ENCODE measurements around the gene TDP2. TPM values are rescaled to one million over a fixed set of nuclear protein-coding genes. Genes with fewer than 3 reads are reported as not detected.

The TDP2 gene
- total RNA-seq, 4 donors from 2014 or later, result 45.7 to 73.1 (median 49.5) TPM

DNA sequence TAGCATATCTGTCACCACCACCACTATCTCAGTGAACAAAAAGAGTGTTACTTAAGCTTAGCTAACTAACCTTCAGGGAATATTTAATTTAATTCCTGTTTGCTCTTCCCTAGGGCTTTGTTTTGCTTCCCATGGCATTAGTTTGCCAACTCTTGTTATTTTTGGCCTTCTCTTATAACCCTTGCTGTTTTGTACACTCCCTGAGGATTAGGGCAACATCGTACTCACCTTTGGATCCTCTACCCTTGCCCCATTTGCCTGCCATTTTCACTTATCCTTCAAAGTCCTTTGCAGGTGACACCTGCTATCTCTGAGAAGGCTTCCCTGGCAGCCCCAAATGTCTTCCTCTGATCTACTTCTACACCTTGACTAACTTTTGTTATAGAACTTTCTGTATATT lies 23.9 kb upstream of the TDP2 start:
- TF ChIP-seq CTCF (IDR thresholded peaks at IDR 0.05; ENCODE audit: low read depth), result no peak

DNA sequence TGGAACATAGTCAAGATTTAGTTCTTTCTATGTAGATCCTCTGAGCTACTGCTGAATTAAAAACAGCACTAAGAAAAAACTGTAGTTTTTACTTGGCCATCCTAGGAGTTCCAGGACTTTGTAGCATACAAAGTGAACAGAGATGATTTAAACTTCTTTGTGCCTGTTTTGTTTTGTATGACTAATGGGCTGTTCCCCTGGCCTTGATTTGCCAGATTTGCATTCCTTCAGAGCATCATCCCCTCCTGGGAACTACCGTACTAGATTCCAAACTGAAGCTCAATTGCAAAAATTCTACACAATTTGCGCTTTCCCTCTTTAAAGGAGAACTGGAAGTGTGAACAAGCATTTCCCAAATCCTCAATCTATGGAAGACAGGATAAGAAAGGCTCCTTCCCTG lies 23.3 kb upstream of the TDP2 start:
- no peak for TF ChIP-seq CTCF (IDR thresholded peaks at IDR 0.05; ENCODE audit: low read depth)

DNA sequence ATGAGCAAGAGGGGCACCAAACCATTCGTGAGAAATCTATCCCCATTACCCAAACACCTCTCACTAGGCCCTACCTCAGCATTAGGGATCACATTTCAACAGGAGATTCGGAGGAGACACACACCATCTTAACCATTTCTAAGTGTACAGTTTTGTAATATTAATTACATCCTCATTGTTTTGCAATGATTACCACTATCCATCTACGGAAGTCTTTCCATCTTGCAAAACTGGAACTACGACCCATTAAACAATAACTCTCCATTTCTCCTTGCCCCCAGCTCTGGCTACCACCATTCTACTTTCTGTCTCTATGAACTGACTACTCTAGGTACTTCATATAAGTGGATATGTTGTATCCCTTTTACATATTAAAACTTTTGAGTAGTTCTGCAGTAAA lies 20.2 kb upstream of the TDP2 start:
- no peak for TF ChIP-seq CTCF (IDR thresholded peaks at IDR 0.05; ENCODE audit: low read depth)

GRCh38 chr6:24686408-24686807 lies 19.7 kb upstream of the TDP2 start:
- no peak for TF ChIP-seq CTCF (IDR thresholded peaks at IDR 0.05; ENCODE audit: low read depth)

- no peak for TF ChIP-seq CTCF (IDR thresholded peaks at IDR 0.05; ENCODE audit: low read depth)
Observed at GRCh38 chr6:24683297-24684296, 16.9 kb upstream of the TDP2 start.

DNA sequence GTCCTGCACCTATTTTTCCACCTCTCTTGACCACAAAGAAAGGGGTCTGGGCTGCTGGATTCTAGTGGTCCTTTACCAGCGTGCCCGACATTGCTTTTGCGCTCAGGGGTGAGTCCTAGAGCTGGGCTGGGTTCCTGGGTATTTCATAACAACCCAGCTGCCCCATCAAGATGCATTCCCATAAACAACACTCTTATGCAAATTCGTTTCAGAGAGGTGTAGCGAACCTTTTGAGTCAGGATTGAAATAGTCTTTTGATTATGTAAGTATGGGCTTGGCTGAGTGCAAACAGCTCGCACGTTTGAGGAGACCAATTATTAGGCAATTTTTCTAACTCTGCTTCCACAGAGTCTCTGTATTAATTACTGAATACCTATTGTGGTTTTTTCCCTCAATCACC lies 13.9 kb upstream of the TDP2 start:
- no peak for TF ChIP-seq CTCF (IDR thresholded peaks at IDR 0.05; ENCODE audit: low read depth)

- TF ChIP-seq CTCF (IDR thresholded peaks at IDR 0.05; ENCODE audit: low read depth), result no peak
Observed at GRCh38 chr6:24673625-24674024, 6.9 kb upstream of the TDP2 start.
